Suprapubic skin (tissue), 3 donors: ENCODE measurements around the gene MINDY4.
"Not testable (repeated sequence)": the region's sequence is repeated elsewhere in the genome, so short reads cannot be mapped to it uniquely, and the experiment has no call there.

Experiments used
- CTCF ChIP-seq, 2 donors: fragments of 200-600 bp in 1 of 2; fragments of 450-650 bp in 1 of 2; sonication (generic) in 1 of 2; IDR thresholded peaks; one replicate each; pipeline ENCODE4 v1.5.1; 2016 to 2019; ENCODE audit warnings: antibody characterized with exemption in 2 of 2, mild to moderate bottlenecking in 1 of 2, moderate library complexity in 1 of 2
- POLR2AphosphoS5 ChIP-seq, 3 donors: sonication (generic); formaldehyde crosslinking; IDR thresholded peaks; one replicate each; pipeline ENCODE4 v1.6.1; 2017; ENCODE audit warnings: antibody characterized with exemption in 3 of 3

GRCh38 chr7:30807477-30807876 is 36.3 kb downstream of the MINDY4 start:
- TF ChIP-seq CTCF, POLR2AphosphoS5 (IDR thresholded peaks at IDR 0.05): not testable (repeated sequence)
